Epithelial cell of proximal tubule (primary cell): ENCODE data around the gene GMEB2. TPM values are rescaled to one million over a fixed set of nuclear protein-coding genes. Genes with fewer than 3 reads are reported as not detected.
"Not testable (repeated sequence)": the region's sequence is repeated elsewhere in the genome, so short reads cannot be mapped to it uniquely, and the experiment has no call there.

Experiments
- DNase-seq: peaks from one replicate; pipeline ENCODE4 v3.0.0-alpha.2; 2011; ENCODE audit warnings: low read depth
- H3K4me3 ChIP-seq: 2 replicates; pipeline ENCODE4 v1.5.1; 2011; ENCODE audit warnings: low read depth, mild to moderate bottlenecking, low read length
- total RNA-seq: library from RNA; depleted of rRNA; stranded (reverse); fragments of >200 nt; gene quantifications from 2 replicates; pipeline ENCODE4 v1.2.3, GENCODE V29; 2015
- TF ChIP-seq, protein P1 (sequence below): conservative IDR thresholded peaks from 2 replicates; pipeline ENCODE4 v1.5.1; 2012; ENCODE audit warnings: low read depth, mild to moderate bottlenecking, low read length

GMEB2 gene
- total RNA-seq, 1 donor from 2014 or later: 10.5 TPM

DNA sequence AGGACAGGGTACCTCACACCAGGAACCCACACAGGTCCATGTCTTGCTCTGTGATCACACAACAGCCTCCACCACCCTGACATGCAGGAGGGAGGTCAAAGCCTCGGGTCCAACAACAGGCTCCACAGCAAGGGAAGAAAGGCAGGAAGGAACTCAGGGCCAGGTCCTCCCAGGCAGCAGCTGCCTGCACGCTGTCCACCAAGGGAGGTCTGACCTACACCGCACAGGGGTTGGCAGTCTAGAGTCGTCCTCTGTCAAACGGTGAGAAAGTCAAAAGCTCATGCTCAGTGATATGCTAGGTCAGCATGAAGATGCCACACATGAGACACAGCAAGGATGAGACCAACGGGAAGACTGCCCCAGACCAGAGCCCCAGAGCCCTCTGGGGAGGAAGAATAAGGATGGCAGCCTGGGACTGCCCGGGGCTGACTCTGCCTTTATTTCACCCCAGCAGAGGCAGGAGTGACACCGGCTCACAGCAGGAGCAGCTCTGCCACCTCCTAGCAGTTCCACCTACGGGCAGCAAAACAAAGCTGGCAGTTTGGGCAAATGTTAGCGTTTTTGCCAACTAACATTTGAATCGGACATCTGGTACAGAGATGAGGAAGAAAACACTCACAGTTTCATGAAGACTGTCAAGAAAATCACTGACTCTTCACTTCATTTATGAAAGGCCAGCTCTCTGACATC lies 8.5 kb downstream of the GMEB2 start:
- H3K4me3 ChIP-seq: no peak overlapping the region
- DNase-seq: no peak
- TF ChIP-seq, protein P1, sequence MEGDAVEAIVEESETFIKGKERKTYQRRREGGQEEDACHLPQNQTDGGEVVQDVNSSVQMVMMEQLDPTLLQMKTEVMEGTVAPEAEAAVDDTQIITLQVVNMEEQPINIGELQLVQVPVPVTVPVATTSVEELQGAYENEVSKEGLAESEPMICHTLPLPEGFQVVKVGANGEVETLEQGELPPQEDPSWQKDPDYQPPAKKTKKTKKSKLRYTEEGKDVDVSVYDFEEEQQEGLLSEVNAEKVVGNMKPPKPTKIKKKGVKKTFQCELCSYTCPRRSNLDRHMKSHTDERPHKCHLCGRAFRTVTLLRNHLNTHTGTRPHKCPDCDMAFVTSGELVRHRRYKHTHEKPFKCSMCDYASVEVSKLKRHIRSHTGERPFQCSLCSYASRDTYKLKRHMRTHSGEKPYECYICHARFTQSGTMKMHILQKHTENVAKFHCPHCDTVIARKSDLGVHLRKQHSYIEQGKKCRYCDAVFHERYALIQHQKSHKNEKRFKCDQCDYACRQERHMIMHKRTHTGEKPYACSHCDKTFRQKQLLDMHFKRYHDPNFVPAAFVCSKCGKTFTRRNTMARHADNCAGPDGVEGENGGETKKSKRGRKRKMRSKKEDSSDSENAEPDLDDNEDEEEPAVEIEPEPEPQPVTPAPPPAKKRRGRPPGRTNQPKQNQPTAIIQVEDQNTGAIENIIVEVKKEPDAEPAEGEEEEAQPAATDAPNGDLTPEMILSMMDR: no peak

DNA sequence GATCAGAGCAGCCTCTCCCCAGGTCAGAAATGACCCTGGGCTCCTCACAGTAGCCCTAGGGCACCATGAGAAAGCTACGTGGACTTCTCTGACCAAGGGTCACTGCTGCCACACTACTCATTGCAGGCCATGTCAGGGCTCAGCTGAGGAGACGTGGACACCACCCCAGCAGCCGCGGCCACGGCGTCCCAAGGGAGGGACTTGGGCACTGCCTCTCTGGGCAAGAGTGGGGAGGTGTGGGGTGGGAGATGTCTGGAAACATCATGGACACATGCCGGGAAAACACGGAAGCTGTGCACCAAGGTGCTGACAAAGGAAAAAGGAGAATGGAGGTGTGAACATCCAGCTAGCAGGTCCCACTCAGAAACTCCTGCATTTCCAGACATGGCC lies 9.0 kb downstream of the GMEB2 start:
- H3K4me3 ChIP-seq: no peak overlapping the region
- TF ChIP-seq, protein P1: peak; percentile 12
- DNase-seq: no peak

DNA sequence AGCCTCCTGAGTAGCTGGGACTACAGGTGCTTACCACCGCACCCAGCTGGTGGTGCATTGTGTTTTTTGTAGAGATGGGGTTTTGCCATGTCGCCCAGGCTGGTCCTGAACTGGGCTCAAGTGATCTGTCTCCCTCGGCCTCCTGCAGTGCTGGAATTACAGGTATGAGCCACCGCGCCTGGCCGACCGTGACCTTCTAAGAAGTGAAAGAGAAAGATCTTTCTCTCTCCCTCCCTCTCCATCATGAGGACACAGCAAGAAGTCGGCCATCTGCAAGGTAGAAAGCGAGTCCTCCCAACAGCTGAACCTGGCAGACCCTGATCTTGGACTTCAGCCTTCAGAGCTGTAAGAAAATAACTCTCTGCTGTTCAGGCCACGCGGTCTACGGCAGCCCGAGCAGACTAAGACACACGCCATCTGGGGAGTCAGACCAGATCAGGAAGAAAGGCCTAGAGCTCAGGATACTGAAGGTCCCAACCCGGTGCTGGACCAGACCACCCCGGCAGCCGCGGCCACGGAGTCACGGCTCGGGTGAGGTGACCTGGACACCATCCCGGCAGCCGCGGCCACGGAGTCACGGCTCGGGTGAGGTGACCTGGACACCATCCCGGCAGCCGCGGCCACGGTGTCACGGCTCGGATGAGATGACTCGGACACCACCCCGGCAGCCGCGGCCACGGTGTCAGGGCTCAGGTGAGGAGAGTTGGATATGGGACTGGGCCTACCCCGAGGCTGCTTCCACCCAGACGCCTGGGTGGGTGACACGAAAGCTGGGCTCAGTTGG lies 9.6 kb downstream of the GMEB2 start:
- H3K4me3 ChIP-seq: no peak overlapping the region
- DNase-seq: no peak

DNA sequence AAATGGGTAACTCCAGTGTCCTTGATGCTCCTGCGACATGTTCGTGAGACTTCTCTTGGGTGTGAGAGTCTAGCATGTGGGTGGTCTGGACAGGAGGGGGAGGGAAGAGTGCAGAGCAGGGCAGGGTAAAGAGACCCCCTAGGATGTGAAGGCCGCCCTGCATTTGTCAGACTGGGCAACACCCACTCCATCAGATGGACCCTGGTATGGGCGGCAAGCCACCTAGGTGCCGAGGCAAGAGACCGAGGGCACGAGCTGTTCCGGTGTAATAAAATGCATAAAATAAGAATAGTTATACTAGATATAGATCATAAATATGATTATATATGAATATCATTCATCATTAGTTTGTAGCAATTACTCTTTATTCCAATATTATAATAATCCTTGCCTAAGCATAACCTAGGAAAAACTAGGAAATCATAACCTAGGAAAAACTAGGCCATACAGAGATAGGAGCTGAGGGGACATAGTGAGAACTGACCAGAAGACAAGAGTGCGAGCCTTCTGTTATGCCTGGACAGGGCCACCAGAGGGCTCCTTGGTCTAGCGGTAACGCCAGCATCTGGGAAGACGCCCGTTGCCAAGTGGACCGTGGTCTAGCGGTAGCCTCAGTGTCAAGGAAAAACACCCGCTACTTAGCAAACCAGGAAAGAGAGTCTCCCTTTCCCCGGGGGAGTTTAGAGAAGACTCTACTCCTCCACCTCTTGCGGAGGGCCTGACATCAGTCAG lies 12.9 kb downstream of the GMEB2 start:
- TF ChIP-seq, protein P1: peak; percentile 46
- not testable (repeated sequence) for DNase-seq, H3K4me3 ChIP-seq

More for the DNA sequence above, 9.6 kb downstream of the GMEB2 start:
- TF ChIP-seq, protein P1: no peak

DNA sequence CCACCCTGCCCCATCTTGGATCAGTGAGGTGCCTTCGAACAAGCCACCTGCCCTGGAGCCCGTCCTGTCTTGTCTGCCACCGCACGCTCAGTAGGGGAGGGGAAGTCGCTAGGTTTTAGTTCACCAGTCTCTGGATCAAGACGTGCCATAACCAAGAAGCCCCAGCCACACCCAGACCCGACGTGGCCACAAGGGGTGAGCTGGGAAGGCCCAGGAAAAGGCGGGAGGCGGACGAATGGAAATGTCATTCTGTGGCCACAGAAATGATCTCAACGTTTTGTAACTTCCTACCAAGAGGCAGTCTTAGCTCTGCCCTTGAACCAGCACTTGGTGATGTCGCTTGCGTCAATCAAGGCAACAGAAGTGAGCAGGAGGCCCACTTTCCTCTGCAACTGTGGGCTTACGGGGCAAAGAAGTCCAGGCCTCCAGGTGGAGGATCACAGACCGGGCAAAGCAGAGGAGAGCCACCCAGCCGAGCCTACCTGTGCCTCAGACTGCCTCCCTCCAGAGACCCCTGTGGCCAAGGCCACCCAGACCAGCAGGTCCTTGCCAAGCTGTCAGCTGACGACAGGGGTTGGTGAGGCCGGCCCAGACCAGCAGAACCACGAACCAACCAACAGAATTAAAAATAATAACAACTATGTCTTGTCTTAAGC lies 14.5 kb downstream of the GMEB2 start:
- DNase-seq: no peak
- H3K4me3 ChIP-seq: no peak overlapping the region
- TF ChIP-seq, protein P1: no peak

DNA sequence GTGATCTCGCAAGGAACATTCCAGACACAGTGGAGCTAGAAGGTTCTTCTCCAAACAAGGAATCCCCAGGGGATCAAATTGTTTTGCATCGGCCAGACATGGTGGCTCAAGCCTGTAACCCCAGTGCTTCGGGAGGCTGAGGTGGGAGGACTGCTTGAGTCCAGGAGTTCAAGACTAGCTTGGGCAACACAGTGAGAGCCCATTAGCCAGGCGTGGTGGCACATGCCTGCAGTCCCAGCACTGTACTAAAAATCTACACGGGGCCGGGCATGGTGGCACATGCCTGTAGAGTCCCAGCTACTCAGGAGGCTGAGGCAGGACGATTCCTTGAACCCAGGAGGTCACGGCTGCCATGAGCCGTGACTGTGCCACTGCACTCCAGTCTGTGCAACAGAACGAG lies 15.3 kb downstream of the GMEB2 start:
- H3K4me3 ChIP-seq: no peak overlapping the region
- DNase-seq: no peak
- TF ChIP-seq, protein P1: no peak
